ENCODE measurements around the gene ADAMTS12.
A peak's percentile ranks its signal among the peaks of the same experiment; 100 is the strongest.

Gene ADAMTS12

GRCh38 chr5:33701251-33701650, 190.5 kb downstream of the ADAMTS12 start:
- FAIRE-seq (no peak), DNase-seq (ENCODE audit: insufficient read length, low spot score) (no peak)
- TF ChIP-seq POLR2A (IDR thresholded peaks at IDR 0.05; ENCODE audit: low read depth, low read length) (no peak), PAX5 (IDR thresholded peaks at IDR 0.05; ENCODE audit: insufficient read depth, low read length, severe bottlenecking) (no peak), POLR2AphosphoS5 (IDR thresholded peaks at IDR 0.05; ENCODE audit: low read depth, low read length) (no peak), POU2F2 (IDR thresholded peaks at IDR 0.05; ENCODE audit: low read depth, low read length) (no peak), SPI1 (IDR thresholded peaks at IDR 0.05; ENCODE audit: low read depth, low read length) (no peak), TAF1 (IDR thresholded peaks at IDR 0.05; ENCODE audit: low read depth, low read length) (no peak)

GRCh38 chr5:33696411-33696810, 195.4 kb downstream of the ADAMTS12 start:
- DNase-seq (ENCODE audit: insufficient read length, low spot score) = no peak
- FAIRE-seq = no peak
- no peak for TF ChIP-seq POU2F2 (IDR thresholded peaks at IDR 0.05; ENCODE audit: low read depth, low read length)
- no peak for TF ChIP-seq POLR2A (IDR thresholded peaks at IDR 0.05; ENCODE audit: low read depth, low read length)
- no peak for TF ChIP-seq SPI1 (IDR thresholded peaks at IDR 0.05; ENCODE audit: low read depth, low read length)
- no peak for TF ChIP-seq PAX5 (IDR thresholded peaks at IDR 0.05; ENCODE audit: insufficient read depth, low read length, severe bottlenecking)
- no peak for TF ChIP-seq POLR2AphosphoS5 (IDR thresholded peaks at IDR 0.05; ENCODE audit: low read depth, low read length)
- TF ChIP-seq TAF1 (IDR thresholded peaks at IDR 0.05; ENCODE audit: low read depth, low read length) = no peak

GRCh38 chr5:33692980-33693379, 198.8 kb downstream of the ADAMTS12 start:
- DNase-seq (ENCODE audit: insufficient read length, low spot score) (no peak), FAIRE-seq (no peak)
- TF ChIP-seq POLR2AphosphoS5 (IDR thresholded peaks at IDR 0.05; ENCODE audit: low read depth, low read length) = no peak
- no peak for TF ChIP-seq POLR2A (IDR thresholded peaks at IDR 0.05; ENCODE audit: low read depth, low read length)
- TF ChIP-seq TAF1 (IDR thresholded peaks at IDR 0.05; ENCODE audit: low read depth, low read length) = no peak
- no peak for TF ChIP-seq SPI1 (IDR thresholded peaks at IDR 0.05; ENCODE audit: low read depth, low read length)
- no peak for TF ChIP-seq PAX5 (IDR thresholded peaks at IDR 0.05; ENCODE audit: insufficient read depth, low read length, severe bottlenecking)
- no peak for TF ChIP-seq POU2F2 (IDR thresholded peaks at IDR 0.05; ENCODE audit: low read depth, low read length)

GRCh38 chr5:33691856-33692255, 199.9 kb downstream of the ADAMTS12 start:
- TF ChIP-seq TAF1 (IDR thresholded peaks at IDR 0.05; ENCODE audit: low read depth, low read length) (no peak), PAX5 (IDR thresholded peaks at IDR 0.05; ENCODE audit: insufficient read depth, low read length, severe bottlenecking) (no peak), POU2F2 (IDR thresholded peaks at IDR 0.05; ENCODE audit: low read depth, low read length) (no peak), POLR2AphosphoS5 (IDR thresholded peaks at IDR 0.05; ENCODE audit: low read depth, low read length) (no peak), SPI1 (IDR thresholded peaks at IDR 0.05; ENCODE audit: low read depth, low read length) (no peak), POLR2A (IDR thresholded peaks at IDR 0.05; ENCODE audit: low read depth, low read length) (no peak)
- DNase-seq (ENCODE audit: insufficient read length, low spot score) = no peak
- no peak for FAIRE-seq

- no peak for FAIRE-seq
- no peak for DNase-seq (ENCODE audit: insufficient read length, low spot score)
- no peak for TF ChIP-seq POU2F2 (IDR thresholded peaks at IDR 0.05; ENCODE audit: low read depth, low read length)
These were observed 201.2 kb downstream of the ADAMTS12 start for GRCh38 chr5:33690374-33691135.

- FAIRE-seq (peak; percentile 50), DNase-seq (ENCODE audit: insufficient read length, low spot score) (no peak)
- TF ChIP-seq SPI1 (IDR thresholded peaks at IDR 0.05; ENCODE audit: low read depth, low read length) = no peak
- no peak for TF ChIP-seq POLR2AphosphoS5 (IDR thresholded peaks at IDR 0.05; ENCODE audit: low read depth, low read length)
- no peak for TF ChIP-seq POU2F2 (IDR thresholded peaks at IDR 0.05; ENCODE audit: low read depth, low read length)
- no peak for TF ChIP-seq POLR2A (IDR thresholded peaks at IDR 0.05; ENCODE audit: low read depth, low read length)
- no peak for TF ChIP-seq PAX5 (IDR thresholded peaks at IDR 0.05; ENCODE audit: insufficient read depth, low read length, severe bottlenecking)
- no peak for TF ChIP-seq TAF1 (IDR thresholded peaks at IDR 0.05; ENCODE audit: low read depth, low read length)
These were observed 203.3 kb downstream of the ADAMTS12 start for GRCh38 chr5:33688526-33688925.

- DNase-seq (ENCODE audit: insufficient read length, low spot score) (no peak), FAIRE-seq (no peak)
- TF ChIP-seq TAF1 (IDR thresholded peaks at IDR 0.05; ENCODE audit: low read depth, low read length) (no peak), SPI1 (IDR thresholded peaks at IDR 0.05; ENCODE audit: low read depth, low read length) (no peak), POLR2AphosphoS5 (IDR thresholded peaks at IDR 0.05; ENCODE audit: low read depth, low read length) (no peak), POLR2A (IDR thresholded peaks at IDR 0.05; ENCODE audit: low read depth, low read length) (no peak), POU2F2 (IDR thresholded peaks at IDR 0.05; ENCODE audit: low read depth, low read length) (no peak), PAX5 (IDR thresholded peaks at IDR 0.05; ENCODE audit: insufficient read depth, low read length, severe bottlenecking) (no peak)
These were observed 203.7 kb downstream of the ADAMTS12 start for GRCh38 chr5:33688066-33688465.

GRCh38 chr5:33685873-33686755, 205.7 kb downstream of the ADAMTS12 start:
- DNase-seq (ENCODE audit: insufficient read length, low spot score) (no peak), FAIRE-seq (no peak)
- TF ChIP-seq PAX5 (IDR thresholded peaks at IDR 0.05; ENCODE audit: insufficient read depth, low read length, severe bottlenecking) (no peak), POLR2AphosphoS5 (IDR thresholded peaks at IDR 0.05; ENCODE audit: low read depth, low read length) (no peak), TAF1 (IDR thresholded peaks at IDR 0.05; ENCODE audit: low read depth, low read length) (no peak), SPI1 (IDR thresholded peaks at IDR 0.05; ENCODE audit: low read depth, low read length) (no peak), POU2F2 (IDR thresholded peaks at IDR 0.05; ENCODE audit: low read depth, low read length) (no peak), POLR2A (IDR thresholded peaks at IDR 0.05; ENCODE audit: low read depth, low read length) (no peak)

GRCh38 chr5:33684496-33685159, 207.2 kb downstream of the ADAMTS12 start:
- DNase-seq (ENCODE audit: insufficient read length, low spot score) (no peak), FAIRE-seq (no peak)
- TF ChIP-seq SPI1 (IDR thresholded peaks at IDR 0.05; ENCODE audit: low read depth, low read length) = no peak
- no peak for TF ChIP-seq TAF1 (IDR thresholded peaks at IDR 0.05; ENCODE audit: low read depth, low read length)
- no peak for TF ChIP-seq PAX5 (IDR thresholded peaks at IDR 0.05; ENCODE audit: insufficient read depth, low read length, severe bottlenecking)
- no peak for TF ChIP-seq POLR2AphosphoS5 (IDR thresholded peaks at IDR 0.05; ENCODE audit: low read depth, low read length)
- TF ChIP-seq POU2F2 (IDR thresholded peaks at IDR 0.05; ENCODE audit: low read depth, low read length) = no peak
- TF ChIP-seq POLR2A (IDR thresholded peaks at IDR 0.05; ENCODE audit: low read depth, low read length) = no peak
